Body of pancreas (tissue), 4 donors: ENCODE results near the gene SPOCK1. TPM values are rescaled to one million over a fixed set of nuclear protein-coding genes. Genes with fewer than 3 reads are reported as not detected.

Experiments
- ATAC-seq: fragments of 150-250 bp; one replicate; pipeline ENCODE4 v1.9.1; 2016
- DNase-seq, 4 donors: peaks; one replicate each; pipeline ENCODE4 v3.0.0-alpha.2; 2019
- H3K27ac ChIP-seq, 4 donors: fragments of 200-600 bp; sonication (generic); 1 replicate in 3 of 4; 2 replicates in 1 of 4; pipeline versions ENCODE4 v1.5.1 to v1.6.1; 2016 to 2019; ENCODE audit warnings: mild to moderate bottlenecking in 1 of 4, mixed read lengths in 1 of 4, moderate library complexity in 1 of 4
- H3K27me3 ChIP-seq, 2 donors: fragments of 200-600 bp; sonication (generic); one replicate each; pipeline ENCODE4 v1.6.0; 2016; ENCODE audit warnings: mild to moderate bottlenecking in 1 of 2
- H3K36me3 ChIP-seq, 2 donors: fragments of 200-600 bp; sonication (generic); replicated peaks in 1 of 2; 2 replicates each; pipeline ENCODE4 v1.5.1; 2016; ENCODE audit warnings: low read depth in 2 of 2; ENCODE audit not compliant: insufficient read depth in 1 of 2
- H3K4me1 ChIP-seq: fragments of 200-600 bp; sonication (generic); one replicate; pipeline ENCODE4 v1.6.0; 2016
- H3K4me3 ChIP-seq, 2 donors: fragments of 200-600 bp; sonication (generic); 1 replicate in 1 of 2; 2 replicates in 1 of 2; pipeline ENCODE4 v1.5.1; 2016 to 2019
- H3K9me3 ChIP-seq, 3 donors: fragments of 200-600 bp; sonication (generic); 1 replicate in 2 of 3; 2 replicates in 1 of 3; pipeline ENCODE4 v1.5.1; 2016
- POLR2A ChIP-seq, 3 donors: fragments of 450-650 bp; IDR thresholded peaks; one replicate each; pipeline ENCODE4 v1.6.1; 2016; ENCODE audit warnings: antibody characterized with exemption in 3 of 3, mild to moderate bottlenecking in 2 of 3
- WGBS, 2 donors: methylation state at CpG; one replicate each; pipeline ENCODE4 v1.1.5; 2017; 5-methylcytosine and 5-hydroxymethylcytosine counted together
- intact Hi-C: fragments of 100-400 bp; cut with DNase I; formaldehyde crosslinking; loops from one replicate; pipeline ENCODE4 v1.15.1; 2023
- total RNA-seq, 2 donors: library from RNA; depleted of rRNA; stranded (reverse); fragments of >200 nt; gene quantifications; one replicate each; pipeline ENCODE4 v1.1.0, GENCODE V29; 2016
- TF ChIP-seq, protein P1 (sequence below), 7 experiments: fragments of 450-650 bp in 4 of 7; fragments of 200-600 bp in 3 of 7; sonication (generic) in 3 of 7; IDR thresholded peaks; one replicate each; pipeline ENCODE4 v1.5.1; 2016 to 2019; ENCODE audit warnings: antibody characterized with exemption in 7 of 7

The SPOCK1 gene
- total RNA-seq, 2 donors from 2014 or later = 22.4 to 30.6 TPM

DNA sequence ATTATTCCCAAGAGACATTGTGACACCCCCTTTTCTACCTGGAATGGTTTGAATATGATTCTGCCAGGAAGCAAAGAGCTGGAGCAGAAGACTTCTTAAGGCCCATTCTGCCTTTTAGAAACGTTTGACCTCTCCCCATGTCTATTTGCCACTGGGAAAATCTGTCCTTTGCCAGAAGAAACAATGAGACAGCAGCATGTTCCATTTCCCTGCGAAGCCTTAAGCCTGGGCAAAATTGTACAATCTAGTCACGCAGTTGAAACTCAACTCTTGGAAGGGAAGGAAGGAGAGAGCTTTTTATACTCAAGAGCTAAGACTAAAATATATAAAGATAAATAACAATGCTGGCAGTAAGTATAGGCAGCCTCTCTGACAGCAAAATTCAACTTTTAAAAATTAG is 22.1 kb upstream of the SPOCK1 start:
- TF ChIP-seq, protein P1, sequence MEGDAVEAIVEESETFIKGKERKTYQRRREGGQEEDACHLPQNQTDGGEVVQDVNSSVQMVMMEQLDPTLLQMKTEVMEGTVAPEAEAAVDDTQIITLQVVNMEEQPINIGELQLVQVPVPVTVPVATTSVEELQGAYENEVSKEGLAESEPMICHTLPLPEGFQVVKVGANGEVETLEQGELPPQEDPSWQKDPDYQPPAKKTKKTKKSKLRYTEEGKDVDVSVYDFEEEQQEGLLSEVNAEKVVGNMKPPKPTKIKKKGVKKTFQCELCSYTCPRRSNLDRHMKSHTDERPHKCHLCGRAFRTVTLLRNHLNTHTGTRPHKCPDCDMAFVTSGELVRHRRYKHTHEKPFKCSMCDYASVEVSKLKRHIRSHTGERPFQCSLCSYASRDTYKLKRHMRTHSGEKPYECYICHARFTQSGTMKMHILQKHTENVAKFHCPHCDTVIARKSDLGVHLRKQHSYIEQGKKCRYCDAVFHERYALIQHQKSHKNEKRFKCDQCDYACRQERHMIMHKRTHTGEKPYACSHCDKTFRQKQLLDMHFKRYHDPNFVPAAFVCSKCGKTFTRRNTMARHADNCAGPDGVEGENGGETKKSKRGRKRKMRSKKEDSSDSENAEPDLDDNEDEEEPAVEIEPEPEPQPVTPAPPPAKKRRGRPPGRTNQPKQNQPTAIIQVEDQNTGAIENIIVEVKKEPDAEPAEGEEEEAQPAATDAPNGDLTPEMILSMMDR (IDR thresholded peaks at IDR 0.05) = no peak
- TF ChIP-seq POLR2A (IDR thresholded peaks at IDR 0.05) = no peak
- ATAC-seq = no peak

DNA sequence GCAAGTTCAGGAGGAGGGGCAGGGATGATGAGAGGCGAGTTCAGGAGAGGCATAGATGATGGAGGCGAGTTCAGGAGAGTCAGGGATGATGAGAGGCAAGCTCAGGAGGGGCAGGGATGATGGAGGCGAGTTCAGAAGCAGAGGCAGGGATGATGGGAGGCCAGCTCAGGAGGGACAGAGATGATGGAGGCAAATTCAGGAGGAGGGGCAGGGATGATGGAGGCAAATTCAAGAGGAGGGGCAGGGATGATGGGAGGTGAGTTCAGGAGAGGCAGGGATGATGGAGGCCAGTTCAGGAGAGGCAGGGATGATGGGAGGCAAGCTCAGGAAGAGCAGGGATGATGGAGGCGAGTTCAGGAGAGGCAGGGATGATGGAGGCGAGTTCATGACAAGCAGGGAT is 17.8 kb upstream of the SPOCK1 start:
- no peak for TF ChIP-seq POLR2A (IDR thresholded peaks at IDR 0.05)
- TF ChIP-seq, protein P1 (IDR thresholded peaks at IDR 0.05) = no peak
- intact Hi-C loops = no loop called here
- DNase-seq (no peak), ATAC-seq (no peak)
- Histone ChIP-seq H3K4me1 (no peaks in the 10 kb centered on the region), H3K27me3 (no peaks in the 10 kb centered on the region), H3K4me3 (no peak overlapping the region), H3K9me3 (no peaks in the 10 kb centered on the region), H3K27ac (no peak overlapping the region), H3K36me3 (no peaks in the 10 kb centered on the region)
- 48 to 55% methylated on average over 5 of the region's 5 CpGs for WGBS, 2 donors

More for the DNA sequence above, 22.1 kb upstream of the SPOCK1 start:
- no peak overlapping the region for H3K4me3 ChIP-seq
- H3K36me3 ChIP-seq = no peaks in the 10 kb centered on the region
- no peak for DNase-seq
- H3K27ac ChIP-seq = no peak overlapping the region
- no peaks in the 10 kb centered on the region for H3K9me3 ChIP-seq
- WGBS, 2 donors = 64 to 67% methylated on average over 3 of the region's 3 CpGs
- intact Hi-C loops = no loop called here
- H3K4me1 ChIP-seq = no peaks in the 10 kb centered on the region
- H3K27me3 ChIP-seq = no peaks in the 10 kb centered on the region

DNA sequence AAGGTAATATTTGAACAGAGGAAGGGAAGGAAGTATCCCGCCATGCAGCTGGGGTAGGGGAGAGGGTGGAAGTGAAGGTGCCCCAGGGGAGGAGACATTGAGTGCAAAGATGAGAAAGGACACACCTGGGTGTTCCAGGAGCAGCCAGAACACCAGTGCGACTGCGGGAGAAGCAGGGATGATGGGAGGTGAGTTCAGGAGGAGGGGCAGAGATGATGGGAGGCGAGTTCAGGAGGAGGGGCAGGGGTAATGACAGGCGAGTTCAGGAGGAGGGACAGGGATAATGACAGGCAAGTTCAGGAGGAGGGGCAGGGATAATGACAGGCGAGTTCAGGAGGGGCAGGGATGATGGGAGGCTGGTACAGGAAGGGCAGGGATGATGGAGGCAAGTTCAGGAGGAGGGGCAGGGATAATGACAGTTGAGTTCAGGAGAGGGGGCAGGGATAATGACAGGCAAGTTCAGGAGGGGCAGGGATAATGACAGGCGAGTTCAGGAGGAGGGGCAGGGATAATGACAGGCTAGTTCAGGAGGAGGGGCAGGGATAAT is 17.2 kb upstream of the SPOCK1 start:
- no peak overlapping the region for H3K4me3 ChIP-seq
- ATAC-seq (no peak), DNase-seq (no peak)
- H3K9me3 ChIP-seq = no peaks in the 10 kb centered on the region
- no peaks in the 10 kb centered on the region for H3K36me3 ChIP-seq
- no peak overlapping the region for H3K27ac ChIP-seq
- WGBS, 2 donors = 7 to 14% methylated on average over 7 of the region's 7 CpGs
- TF ChIP-seq, protein P1 (IDR thresholded peaks at IDR 0.05) = no peak
- no peak for TF ChIP-seq POLR2A (IDR thresholded peaks at IDR 0.05)
- intact Hi-C loops = no loop called here
- no peaks in the 10 kb centered on the region for H3K4me1 ChIP-seq
- no peaks in the 10 kb centered on the region for H3K27me3 ChIP-seq

DNA sequence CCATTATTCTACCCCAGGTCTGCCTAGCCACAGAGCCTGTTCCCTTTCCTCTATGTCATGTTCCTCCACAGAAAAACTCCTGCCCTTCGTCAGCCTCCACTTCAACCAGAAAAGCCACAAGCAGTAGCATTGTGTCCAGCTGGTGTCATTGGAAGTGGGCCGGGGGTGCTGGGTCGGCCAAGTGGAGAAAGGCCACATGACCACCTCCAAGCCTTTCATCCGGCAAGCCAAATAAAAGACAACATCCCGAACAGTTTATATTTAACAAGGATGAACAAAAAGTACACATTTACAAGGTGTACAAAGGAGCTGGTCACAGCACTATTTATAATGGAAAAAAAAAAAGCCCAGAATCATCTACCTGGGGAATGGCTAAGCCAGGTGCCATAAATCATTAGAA is 16.1 kb upstream of the SPOCK1 start:
- Histone ChIP-seq H3K9me3 (no peaks in the 10 kb centered on the region), H3K27ac (no peak overlapping the region), H3K36me3 (no peaks in the 10 kb centered on the region), H3K4me3 (no peak overlapping the region), H3K4me1 (no peaks in the 10 kb centered on the region), H3K27me3 (no peaks in the 10 kb centered on the region)
- DNase-seq (no peak), ATAC-seq (no peak)
- intact Hi-C loops = no loop called here
- TF ChIP-seq POLR2A (IDR thresholded peaks at IDR 0.05) = no peak
- TF ChIP-seq, protein P1 (IDR thresholded peaks at IDR 0.05) = no peak
- WGBS, 2 donors = 54 to 61% methylated on average over 5 of the region's 5 CpGs

DNA sequence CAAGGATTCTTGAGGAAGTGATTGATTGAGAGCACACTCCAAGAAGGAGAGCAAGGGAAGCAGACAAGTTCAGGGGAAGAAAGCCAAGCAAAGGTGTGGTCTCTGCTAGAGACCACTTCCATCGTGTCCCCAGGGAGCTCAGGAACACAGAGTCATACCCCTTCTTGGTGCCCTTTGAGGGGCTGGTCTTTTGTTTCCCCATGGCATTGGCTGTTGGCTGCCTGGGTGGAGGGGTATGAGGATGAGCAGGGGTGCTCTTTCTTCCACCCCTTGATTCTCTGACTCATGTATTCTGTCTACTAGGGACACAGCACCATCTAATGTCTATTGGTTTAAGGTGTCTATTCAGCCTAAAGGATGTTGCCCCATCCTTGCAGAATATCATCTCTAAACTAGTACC is 11.5 kb upstream of the SPOCK1 start:
- Histone ChIP-seq H3K27me3 (no peaks in the 10 kb centered on the region), H3K36me3 (no peaks in the 10 kb centered on the region), H3K27ac (no peak overlapping the region), H3K4me1 (no peaks in the 10 kb centered on the region), H3K9me3 (no peaks in the 10 kb centered on the region), H3K4me3 (no peak overlapping the region)
- TF ChIP-seq, protein P1 (IDR thresholded peaks at IDR 0.05) = no peak
- TF ChIP-seq POLR2A (IDR thresholded peaks at IDR 0.05) = no peak
- intact Hi-C loops = no loop called here
- DNase-seq (no peak), ATAC-seq (no peak)
- 0 to 71% methylated on average over 1 of the region's 1 CpG for WGBS, 2 donors
